HEK293 (cell line): ENCODE data around the gene CNOT9.

Experiments
- CTCF ChIA-PET: fragments of 350-600 bp; formaldehyde crosslinking; extraction: SDS; loops from one replicate; lab custom pipeline; 2021; ENCODE audit warnings: antibody characterized with exemption; lab: Yijun Ruan, JAX
- POLR2A ChIA-PET: fragments of 300-600 bp; formaldehyde crosslinking; extraction: SDS; loops from one replicate; lab custom pipeline; 2020; ENCODE audit warnings: antibody characterized with exemption, inconsistent platforms; lab: Yijun Ruan, JAX
- H3K27ac ChIP-seq: fragments of 200-500 bp; sonication (Bioruptor generic); 2 replicates; pipeline ENCODE4 v1.5.1; 2014; ENCODE audit warnings: low read depth, low read length, control low read depth, inconsistent platforms; ENCODE audit errors: extremely low read depth
- H3K36me3 ChIP-seq, 2 experiments: fragments of 200-500 bp in 1 of 2; sonication (Bioruptor generic) in 1 of 2; 1 replicate in 1 of 2; 2 replicates in 1 of 2; pipeline ENCODE4 v1.5.1; 2014 to 2017; ENCODE audit warnings: inconsistent platforms in 2 of 2, low read length in 2 of 2; ENCODE audit not compliant: control insufficient read depth in 2 of 2, insufficient read depth in 1 of 2
- H3K4me1 ChIP-seq: fragments of 200-500 bp; sonication (Bioruptor generic); 2 replicates; pipeline ENCODE4 v1.5.1; 2014; ENCODE audit warnings: mild to moderate bottlenecking, low read length, inconsistent platforms; ENCODE audit not compliant: control insufficient read depth, insufficient read depth
- H3K4me3 ChIP-seq: 2 replicates; pipeline ENCODE4 v1.5.1; 2011; ENCODE audit warnings: low read depth, mild to moderate bottlenecking, control low read depth, low read length, moderate library complexity
- H3K9me3 ChIP-seq: fragments of 200-500 bp; sonication (Bioruptor generic); 2 replicates; pipeline ENCODE4 v1.5.1; 2014; ENCODE audit warnings: low read depth, low read length, inconsistent platforms; ENCODE audit not compliant: control insufficient read depth, insufficient read depth
- BCL6B ChIP-seq: fragments of 450-650 bp; formaldehyde crosslinking; IDR thresholded peaks from 2 replicates; pipeline ENCODE4 v1.5.1; 2017; ENCODE audit warnings: missing biosample characterization, missing genetic modification characterization
- EGR2 ChIP-seq: fragments of 450-650 bp; formaldehyde crosslinking; IDR thresholded peaks from 2 replicates; pipeline ENCODE4 v1.5.1; 2016; ENCODE audit warnings: low read depth, missing biosample characterization, missing genetic modification characterization
- ELK4 ChIP-seq: IDR thresholded peaks from 2 replicates; pipeline ENCODE4 v1.6.1; 2011; ENCODE audit warnings: mild to moderate bottlenecking, low read depth, low read length, borderline replicate concordance
- KLF17 ChIP-seq: fragments of 450-650 bp; formaldehyde crosslinking; IDR thresholded peaks from 2 replicates; pipeline ENCODE4 v1.5.1; 2016; ENCODE audit warnings: missing biosample characterization, missing genetic modification characterization
- PRDM6 ChIP-seq: fragments of 450-650 bp; formaldehyde crosslinking; IDR thresholded peaks from 2 replicates; pipeline ENCODE4 v1.5.1; 2017; ENCODE audit warnings: missing biosample characterization, missing genetic modification characterization
- SETDB1 ChIP-seq: IDR thresholded peaks from one replicate; pipeline ENCODE4 v1.6.1; 2017; ENCODE audit warnings: mild to moderate bottlenecking, low read length, moderate library complexity, mixed read lengths; ENCODE audit not compliant: insufficient read length
- SP7 ChIP-seq: fragments of 450-650 bp; formaldehyde crosslinking; IDR thresholded peaks from 2 replicates; pipeline ENCODE4 v1.5.1; 2016; ENCODE audit warnings: missing biosample characterization, missing genetic modification characterization
- TCF7L2 ChIP-seq: IDR thresholded peaks from 2 replicates; pipeline ENCODE4 v1.6.1; 2011; ENCODE audit warnings: low read depth, mild to moderate bottlenecking, inconsistent platforms, low read length, moderate library complexity, borderline replicate concordance
- ZBTB44 ChIP-seq: fragments of 450-650 bp; IDR thresholded peaks from 2 replicates; pipeline ENCODE4 v1.5.1; 2018; ENCODE audit warnings: missing biosample characterization, mild to moderate bottlenecking, missing genetic modification characterization
- ZEB2 ChIP-seq: fragments of 450-650 bp; formaldehyde crosslinking; IDR thresholded peaks from 2 replicates; pipeline ENCODE4 v1.5.1; 2016; ENCODE audit warnings: missing biosample characterization, missing genetic modification characterization
- ZNF132 ChIP-seq: fragments of 450-650 bp; formaldehyde crosslinking; IDR thresholded peaks from 2 replicates; pipeline ENCODE4 v1.5.1; 2017; ENCODE audit warnings: missing biosample characterization, missing genetic modification characterization, borderline replicate concordance
- ZNF211 ChIP-seq: fragments of 450-650 bp; formaldehyde crosslinking; IDR thresholded peaks from 2 replicates; pipeline ENCODE4 v1.5.1; 2016; ENCODE audit warnings: low read depth, missing biosample characterization, missing genetic modification characterization
- ZNF366 ChIP-seq: fragments of 450-650 bp; formaldehyde crosslinking; conservative IDR thresholded peaks from 2 replicates; pipeline ENCODE4 v1.5.1; 2016; ENCODE audit warnings: missing biosample characterization, missing genetic modification characterization
- ZNF394 ChIP-seq: fragments of 450-650 bp; formaldehyde crosslinking; IDR thresholded peaks from 2 replicates; pipeline ENCODE4 v1.5.1; 2016; ENCODE audit warnings: missing biosample characterization, missing genetic modification characterization, mild to moderate bottlenecking, moderate library complexity, borderline replicate concordance
- ZNF433 ChIP-seq: fragments of 450-650 bp; formaldehyde crosslinking; IDR thresholded peaks from 2 replicates; pipeline ENCODE4 v1.5.1; 2016; ENCODE audit warnings: missing biosample characterization, missing genetic modification characterization, low read depth
- ZNF48 ChIP-seq: fragments of 450-650 bp; formaldehyde crosslinking; IDR thresholded peaks from 2 replicates; pipeline ENCODE4 v1.5.1; 2016; ENCODE audit warnings: missing biosample characterization, missing genetic modification characterization
- ZNF501 ChIP-seq: fragments of 450-650 bp; formaldehyde crosslinking; IDR thresholded peaks from 2 replicates; pipeline ENCODE4 v1.5.1; 2016; ENCODE audit warnings: missing biosample characterization, missing genetic modification characterization
- ZNF513 ChIP-seq: fragments of 450-650 bp; IDR thresholded peaks from 2 replicates; pipeline ENCODE4 v1.5.1; 2018; ENCODE audit warnings: missing biosample characterization, missing genetic modification characterization
- ZNF529 ChIP-seq: fragments of 450-650 bp; formaldehyde crosslinking; IDR thresholded peaks from 2 replicates; pipeline ENCODE4 v1.5.1; 2017; ENCODE audit warnings: missing genetic modification characterization, missing biosample characterization; ENCODE audit not compliant: insufficient replicate concordance
- ZNF621 ChIP-seq: fragments of 450-650 bp; formaldehyde crosslinking; IDR thresholded peaks from 2 replicates; pipeline ENCODE4 v1.5.1; 2017; ENCODE audit warnings: missing biosample characterization, missing genetic modification characterization
- ZNF629 ChIP-seq: fragments of 450-650 bp; formaldehyde crosslinking; IDR thresholded peaks from 2 replicates; pipeline ENCODE4 v1.5.1; 2017; ENCODE audit warnings: missing biosample characterization, missing genetic modification characterization
- ZNF776 ChIP-seq: fragments of 450-650 bp; formaldehyde crosslinking; IDR thresholded peaks from 2 replicates; pipeline ENCODE4 v1.5.0; 2017; ENCODE audit warnings: missing biosample characterization, missing genetic modification characterization, borderline replicate concordance
- ZXDB ChIP-seq: fragments of 450-650 bp; formaldehyde crosslinking; IDR thresholded peaks from 2 replicates; pipeline ENCODE4 v1.5.1; 2016; ENCODE audit warnings: missing biosample characterization, missing genetic modification characterization

Gene CNOT9

GRCh38 chr2:218569661-218570500, 1.2 kb downstream of the CNOT9 start (continued):
- no peak; the same call in 1 of the 2 replicates for TF ChIP-seq ZBTB44 (tag by site-specific recombination)
- peak; percentile 70 for TF ChIP-seq ZNF366
- TF ChIP-seq KLF17, result 0 out of 2 replicates have a peak, but pooled peaks have one; percentile 34
- TF ChIP-seq ZNF776 (tag by site-specific recombination), result no peak
- no peak for TF ChIP-seq TCF7L2
- peak; percentile 57; the same call in 1 of the 2 replicates for TF ChIP-seq ZNF394 (tag by site-specific recombination)
- TF ChIP-seq BCL6B (tag by site-specific recombination), result no peak
- no peak for TF ChIP-seq ZNF433 (tag by site-specific recombination)
- peak; percentile 12; the same call in 1 of the 2 replicates for TF ChIP-seq ZEB2 (tag by site-specific recombination)
- peak; percentile 12; the same call in 1 of the 2 replicates for TF ChIP-seq ZNF501
- TF ChIP-seq ELK4, result no peak
- peak; percentile 93 for TF ChIP-seq SP7 (tag by site-specific recombination)
- TF ChIP-seq ZNF529 (tag by site-specific recombination), result no peak
- no peak; the same call in 1 of the 2 replicates for TF ChIP-seq ZXDB (tag by site-specific recombination)
- TF ChIP-seq SETDB1, result no peak
- TF ChIP-seq PRDM6 (tag by site-specific recombination), result peak; percentile 81
- no peak for TF ChIP-seq ZNF621 (tag by site-specific recombination)
- TF ChIP-seq EGR2 (tag by site-specific recombination), result no peak
- TF ChIP-seq, all 188 proteins: peak for 13

- ChIA-PET CTCF (interaction anchor here (0.7 to 0.9 kb wide), 2 partner anchors 43 to 299 kb away, joined by 3 read pairs; no protein-coding TSS in a partner anchor), POLR2A (no interaction called here)
- Histone ChIP-seq H3K36me3 (peaks cover 24 to 54% of the 10 kb centered on the region in 2 experiments), H3K4me1 (peaks cover 6% of the 10 kb centered on the region), H3K27ac (no peak overlapping the region), H3K4me3 (peak overlapping the region; percentile 78), H3K9me3 (no peaks in the 10 kb centered on the region)
- TF ChIP-seq ZNF48 (tag by site-specific recombination), result no peak
- peak; percentile 83 for TF ChIP-seq ZBTB44 (tag by site-specific recombination)
- no peak for TF ChIP-seq ZNF211 (tag by site-specific recombination)
- TF ChIP-seq ELK4, result no peak
- TF ChIP-seq ZNF132 (tag by site-specific recombination), result no peak
- 0 out of 2 replicates have a peak, but pooled peaks have one; percentile 16 for TF ChIP-seq ZNF629 (tag by site-specific recombination)
- no peak for TF ChIP-seq ZNF513 (tag by site-specific recombination)
These were observed 2.2 kb downstream of the CNOT9 start for GRCh38 chr2:218570850-218571249.
